ENCODE data around the gene TRPV4. TPM values are rescaled to one million over a fixed set of nuclear protein-coding genes. Genes with fewer than 3 reads are reported as not detected.
"Not testable (repeated sequence)": the region's sequence is repeated elsewhere in the genome, so short reads cannot be mapped to it uniquely, and the experiment has no call there.

The TRPV4 gene
- polyA plus RNA-seq (ENCODE audit: insufficient read length) = 0.75 TPM

DNA sequence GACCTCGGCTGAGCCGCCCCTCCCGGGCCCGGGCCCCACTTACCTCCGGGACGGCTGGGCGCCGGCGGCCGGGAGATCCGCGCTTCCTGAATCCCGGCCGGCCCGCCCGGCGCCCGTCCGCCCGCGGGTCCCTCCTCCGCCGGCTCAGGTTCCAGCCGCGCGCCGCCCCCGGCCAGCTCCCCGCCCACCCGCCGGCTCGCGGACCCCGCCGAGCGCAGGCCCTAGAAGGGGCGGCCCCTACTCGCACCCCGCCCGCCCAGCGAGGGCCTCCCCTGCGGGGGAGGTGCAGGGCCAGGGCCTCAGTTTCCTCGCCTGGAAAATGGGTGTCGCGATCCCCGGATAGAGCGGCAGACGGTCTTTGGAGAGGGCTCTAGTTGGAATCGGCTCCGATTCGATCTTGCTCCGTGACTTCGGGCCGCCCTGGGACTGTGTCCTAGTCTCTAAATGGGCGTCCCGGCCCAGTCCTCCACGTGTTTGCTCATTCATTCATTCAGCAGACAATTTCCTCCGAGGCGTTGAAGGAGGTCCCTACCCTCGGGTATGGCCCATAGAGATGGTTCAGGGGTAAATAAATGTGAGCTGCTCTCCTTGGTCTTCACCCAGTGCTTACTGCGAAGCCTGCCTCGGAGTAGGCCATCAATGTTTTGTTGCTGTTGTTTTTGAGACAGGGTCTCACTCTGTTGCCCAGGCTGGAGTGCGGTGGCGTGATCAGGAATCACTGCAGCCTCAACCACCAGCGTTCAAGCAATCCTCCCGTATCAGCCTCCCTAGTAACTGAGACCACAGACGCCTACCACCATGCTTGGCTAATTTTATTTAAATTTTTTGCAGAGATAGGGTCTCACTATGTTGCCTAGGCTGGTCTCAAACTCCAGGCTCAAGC, at the start of gene TRPV4:
Gene TRPV4 (minus strand): TSS at position 92 of the 883 bp plus-strand sequence. CDS start 18,602 bp downstream, outside the sequence.
- no peak for DNase-seq (ENCODE audit: low read depth)

DNA sequence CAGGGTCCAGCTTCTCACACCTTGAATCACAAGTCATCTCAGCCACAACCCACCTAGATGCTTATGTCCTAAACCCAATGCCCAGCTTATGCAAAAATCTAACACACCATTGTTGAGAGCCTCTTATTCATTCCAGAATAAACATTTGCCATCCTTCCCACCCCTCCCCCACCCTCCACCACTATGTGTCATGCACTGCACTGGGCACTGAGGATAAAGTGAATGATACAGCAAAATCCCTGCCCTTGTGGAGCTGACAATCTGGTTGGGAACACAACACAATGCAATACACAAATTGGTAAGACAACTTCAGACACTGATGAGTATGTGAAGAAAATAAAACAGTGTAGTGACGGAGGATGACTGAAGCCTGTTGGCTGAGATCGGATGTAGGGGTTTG, 48.6 kb upstream of the TRPV4 start:
- no peak for DNase-seq (ENCODE audit: low read depth)

- no peak for DNase-seq (ENCODE audit: low read depth)
These were observed 47.7 kb upstream of the TRPV4 start for GRCh38 chr12:109880938-109881337.

- DNase-seq (ENCODE audit: low read depth) = peak; percentile 59
These were observed 47.1 kb upstream of the TRPV4 start, which contains the start of gene GLTP for GRCh38 chr12:109880043-109880931. Gene GLTP (minus strand): TSS chr12:109880541. CDS start chr12:109880374, 167 bp downstream.

- DNase-seq (ENCODE audit: low read depth) = no peak
These were observed 46.3 kb upstream of the TRPV4 start for GRCh38 chr12:109879351-109880042.

- DNase-seq (ENCODE audit: low read depth) = no peak
These were observed 45.6 kb upstream of the TRPV4 start for GRCh38 chr12:109878749-109879148.

GRCh38 chr12:109878247-109878625, 45.0 kb upstream of the TRPV4 start:
- no peak for DNase-seq (ENCODE audit: low read depth)

GRCh38 chr12:109877504-109878246, 44.5 kb upstream of the TRPV4 start:
- DNase-seq (ENCODE audit: low read depth) = no peak

DNA sequence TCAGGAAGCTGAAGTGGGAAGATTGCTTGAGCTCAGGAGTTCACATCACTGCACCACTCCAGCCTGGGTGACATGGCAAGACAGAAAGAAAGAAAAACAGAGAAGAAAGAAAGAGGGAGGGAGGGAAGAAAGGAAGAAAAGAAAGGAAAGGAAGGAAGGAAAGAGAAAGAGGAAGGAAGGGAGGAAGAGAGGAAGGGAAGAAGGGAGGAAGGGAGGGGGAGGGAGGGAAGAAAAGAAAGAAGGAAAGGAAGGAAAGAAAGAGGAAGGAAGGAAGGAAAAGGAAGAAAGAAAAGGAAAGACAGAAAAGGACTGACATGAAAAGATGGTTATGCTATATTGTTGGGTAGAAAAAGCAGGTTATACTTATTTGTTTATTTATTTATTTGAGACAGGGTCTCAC, 43.2 kb upstream of the TRPV4 start:
- no peak for DNase-seq (ENCODE audit: low read depth)

DNA sequence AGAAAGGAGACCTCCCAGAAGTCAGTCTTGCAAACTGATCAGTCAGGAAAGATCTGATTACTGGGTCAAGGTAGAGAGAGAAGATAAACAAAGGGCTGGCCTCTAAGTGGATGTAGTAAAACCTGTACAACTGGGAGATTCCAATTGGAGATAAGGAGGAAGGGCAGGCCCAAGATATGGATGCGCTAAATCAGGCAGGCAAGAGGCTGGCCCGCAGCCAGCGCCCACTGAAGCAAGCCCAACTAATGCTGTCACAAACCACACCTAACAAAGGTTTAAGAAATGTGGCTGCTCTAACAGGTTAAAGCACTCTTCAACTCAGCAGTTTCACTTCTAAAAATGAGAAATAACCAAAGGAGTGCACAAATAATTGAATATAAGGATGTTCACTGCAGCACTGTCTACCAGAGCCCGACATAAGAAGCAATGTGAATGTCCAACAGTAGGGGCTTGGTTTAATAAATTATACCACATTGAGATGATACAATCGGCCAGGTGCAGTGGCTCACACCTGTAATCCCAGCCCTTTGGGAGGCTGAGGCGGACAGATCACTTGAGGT, 42.5 kb upstream of the TRPV4 start:
- DNase-seq (ENCODE audit: low read depth) = no peak

DNA sequence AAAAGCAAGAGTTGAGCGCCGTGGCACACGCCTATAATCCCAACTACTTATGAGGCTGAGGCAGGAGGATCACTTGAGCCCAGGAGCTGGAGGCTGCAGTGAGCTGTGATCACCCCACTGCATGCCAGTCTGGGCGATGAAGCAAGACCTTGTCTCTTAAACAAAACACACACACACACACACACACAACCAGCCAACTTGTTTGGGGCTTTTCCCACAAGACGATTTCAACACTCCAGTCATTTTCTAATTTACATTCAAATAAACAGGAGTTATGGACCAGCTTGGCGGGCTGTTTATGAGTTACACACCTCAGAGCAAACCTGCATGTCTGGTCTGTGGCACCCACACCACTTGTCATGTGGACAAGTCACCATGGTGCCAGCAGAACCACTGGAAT, 40.5 kb upstream of the TRPV4 start:
- DNase-seq (ENCODE audit: low read depth) = no peak

DNA sequence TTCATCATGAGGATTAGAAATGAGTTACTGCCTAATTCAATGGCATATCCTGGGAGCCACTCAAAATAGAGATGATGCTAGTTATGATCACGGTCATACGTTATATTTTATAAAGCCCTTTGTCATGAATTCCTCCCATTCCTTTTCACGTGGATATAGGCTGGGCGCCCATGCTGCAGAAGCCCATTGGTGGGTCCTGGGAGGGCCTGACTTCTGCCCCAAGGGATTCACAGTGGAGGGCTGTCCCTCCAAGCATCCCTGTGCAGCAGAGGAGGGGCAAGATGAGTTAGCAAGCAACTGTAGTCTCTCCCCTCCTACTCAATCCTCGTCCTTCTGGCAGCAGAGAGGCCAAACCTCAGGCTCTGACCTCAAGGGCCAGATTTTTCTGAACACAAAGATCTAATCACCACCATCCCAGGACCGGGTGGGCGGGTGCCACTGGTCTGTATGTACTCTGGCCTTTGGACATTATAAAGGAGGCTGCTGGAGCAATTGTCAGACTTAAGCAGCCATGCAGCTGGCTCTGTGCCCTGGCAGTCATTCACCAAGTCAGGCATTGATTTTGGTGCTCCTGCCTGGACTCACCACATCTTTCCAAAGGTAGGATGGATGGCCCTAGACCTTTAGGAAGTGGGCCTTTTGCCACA, 38.6 kb upstream of the TRPV4 start:
- DNase-seq (ENCODE audit: low read depth) = no peak

GRCh38 chr12:109870648-109871047, 37.5 kb upstream of the TRPV4 start:
- no peak for DNase-seq (ENCODE audit: low read depth)

GRCh38 chr12:109868182-109869051, 35.2 kb upstream of the TRPV4 start:
- no peak for DNase-seq (ENCODE audit: low read depth)

DNA sequence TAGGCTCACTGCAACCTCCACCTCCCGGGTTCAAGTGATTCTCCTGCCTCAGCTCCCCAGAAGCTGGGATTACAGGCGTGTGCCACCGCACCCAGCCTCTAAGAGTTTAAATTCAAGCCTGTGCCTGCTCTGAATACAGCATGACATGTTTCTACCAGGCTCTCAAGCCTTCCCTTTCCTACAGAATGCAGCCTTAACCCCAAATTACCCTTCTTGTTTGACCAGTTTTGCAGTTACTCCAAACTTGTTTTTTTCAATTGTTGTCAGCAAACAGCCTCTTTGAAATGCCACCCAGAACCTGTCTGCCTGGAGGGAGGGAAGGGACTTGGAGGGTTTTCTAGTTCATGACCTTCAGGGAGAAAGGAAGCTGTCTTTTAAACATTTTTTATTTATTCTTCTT, 31.7 kb upstream of the TRPV4 start:
- no peak for DNase-seq (ENCODE audit: low read depth)

GRCh38 chr12:109863847-109864712, 30.9 kb upstream of the TRPV4 start:
- no peak for DNase-seq (ENCODE audit: low read depth)

DNA sequence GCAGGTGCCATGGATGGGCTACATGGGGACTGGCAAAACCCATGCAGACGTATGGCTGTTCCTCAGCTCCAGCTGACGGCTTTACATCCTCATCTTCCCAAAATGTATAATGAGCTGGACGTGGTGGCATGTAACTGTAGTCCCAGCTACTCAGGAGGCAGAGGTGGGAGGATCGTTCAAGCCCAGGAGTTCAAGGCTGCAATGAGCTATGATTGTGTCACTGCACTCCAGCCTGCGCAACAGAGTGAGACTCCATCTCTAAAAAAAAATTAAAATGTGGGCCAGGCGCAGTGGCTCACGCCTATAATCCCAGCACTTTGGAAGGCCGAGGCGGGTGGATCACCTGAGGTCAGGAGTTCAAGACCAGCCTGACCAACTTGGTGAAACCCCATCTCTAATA, 29.3 kb upstream of the TRPV4 start:
- not testable (repeated sequence) for DNase-seq (ENCODE audit: low read depth)

GRCh38 chr12:109861689-109862314, 28.6 kb upstream of the TRPV4 start:
- no peak for DNase-seq (ENCODE audit: low read depth)

All from forelimb muscle (tissue), 1 donor.